H1 (cell line): ENCODE measurements around the gene NPNT. TPM values are rescaled to one million over a fixed set of nuclear protein-coding genes. Genes with fewer than 3 reads are reported as not detected.

ENCODE experiments used
- BCL11A ChIP-seq, 2 experiments: IDR thresholded peaks; one replicate each; pipeline ENCODE4 v1.6.1; 2011; ENCODE audit warnings: low read depth in 2 of 2, low read length in 2 of 2, mild to moderate bottlenecking in 2 of 2
- JUN ChIP-seq: IDR thresholded peaks from 2 replicates; pipeline ENCODE4 v1.6.1; 2011; ENCODE audit warnings: low read depth, mild to moderate bottlenecking, improper control_type of control experiment, low read length
- POU5F1 ChIP-seq: IDR thresholded peaks from 2 replicates; pipeline ENCODE4 v1.6.1; 2011; ENCODE audit warnings: low read depth, mild to moderate bottlenecking, low read length, moderate library complexity
- RAD21 ChIP-seq, 2 experiments: IDR thresholded peaks in 1 of 2; conservative IDR thresholded peaks in 1 of 2; 2 replicates each; pipeline ENCODE4 v1.6.1; 2011; ENCODE audit warnings: low read depth in 2 of 2, low read length in 2 of 2, improper control_type of control experiment in 1 of 2, inconsistent platforms in 1 of 2, mild to moderate bottlenecking in 1 of 2, moderate library complexity in 1 of 2
- polyA plus RNA-seq, 7 experiments: library from polyadenylated mRNA; depleted of rRNA in 3 of 7; stranded (reverse) in 5 of 7; unstranded in 2 of 7; fragments of >200 nt in 5 of 7; fragments of 200-250 nt in 2 of 7; gene quantifications; 1 replicate in 5 of 7; 2 replicates in 1 of 7; 4 replicates in 1 of 7; pipeline versions ENCODE4 v1.2.1 to v1.2.3, GENCODE V29; 2011 to 2013; ENCODE audit warnings: missing spikeins in 2 of 7, mixed read lengths in 2 of 7
- total RNA-seq: library from RNA; stranded (reverse); fragmentation: NEBNext Ultra II Directional; extraction: Animal tissue kit (Norgen Biotek cat#: 25700); gene quantifications from 2 replicates; pipeline ENCODE4 v1.2.1, GENCODE V29; 2021
- TF ChIP-seq, protein P1 (sequence below): fragments of 300-600 bp; sonication (generic); IDR thresholded peaks from 2 replicates; pipeline ENCODE4 v1.7.1; 2012; ENCODE audit warnings: low read length, moderate library complexity, mild to moderate bottlenecking, inconsistent platforms; ENCODE audit not compliant: insufficient replicate concordance

Gene NPNT
- total and polyA plus RNA-seq, 2 of the 8 experiments (the other 6 are each of a cell fraction or from before 2014, with no cell fraction given) = 0.24 to 0.97 TPM

DNA sequence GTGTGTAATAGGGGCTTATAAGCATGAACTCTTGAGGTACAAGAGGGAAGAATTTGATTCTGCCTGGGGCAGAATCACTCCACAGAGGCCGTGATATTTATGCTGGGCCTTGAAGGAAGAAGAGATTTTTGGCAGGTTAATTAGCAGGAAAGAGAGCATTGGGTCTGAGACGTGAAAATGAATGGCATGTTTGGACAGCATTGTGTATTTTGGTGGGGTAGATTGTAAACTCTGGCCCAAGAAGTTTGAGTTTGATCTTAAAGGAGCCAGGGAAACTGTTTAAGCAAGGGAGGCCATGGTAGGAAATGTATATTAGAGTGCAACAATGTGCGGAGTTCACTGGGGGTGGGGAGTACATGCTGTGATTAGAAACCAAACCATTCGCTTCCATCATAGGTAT, 62.4 kb downstream of the NPNT start (continued):
- TF ChIP-seq JUN (no peak), RAD21 (IDR thresholded peaks at IDR 0.05 in 1 of 2, conservative IDR thresholded peaks at IDR 0.05 in 1 of 2; ENCODE audit: low read depth in 2 of 2, low read length in 2 of 2) (no peak), POU5F1 (no peak), BCL11A (IDR thresholded peaks at IDR 0.05; ENCODE audit: low read depth in 2 of 2, low read length in 2 of 2) (no peak)
- TF ChIP-seq, protein P1, sequence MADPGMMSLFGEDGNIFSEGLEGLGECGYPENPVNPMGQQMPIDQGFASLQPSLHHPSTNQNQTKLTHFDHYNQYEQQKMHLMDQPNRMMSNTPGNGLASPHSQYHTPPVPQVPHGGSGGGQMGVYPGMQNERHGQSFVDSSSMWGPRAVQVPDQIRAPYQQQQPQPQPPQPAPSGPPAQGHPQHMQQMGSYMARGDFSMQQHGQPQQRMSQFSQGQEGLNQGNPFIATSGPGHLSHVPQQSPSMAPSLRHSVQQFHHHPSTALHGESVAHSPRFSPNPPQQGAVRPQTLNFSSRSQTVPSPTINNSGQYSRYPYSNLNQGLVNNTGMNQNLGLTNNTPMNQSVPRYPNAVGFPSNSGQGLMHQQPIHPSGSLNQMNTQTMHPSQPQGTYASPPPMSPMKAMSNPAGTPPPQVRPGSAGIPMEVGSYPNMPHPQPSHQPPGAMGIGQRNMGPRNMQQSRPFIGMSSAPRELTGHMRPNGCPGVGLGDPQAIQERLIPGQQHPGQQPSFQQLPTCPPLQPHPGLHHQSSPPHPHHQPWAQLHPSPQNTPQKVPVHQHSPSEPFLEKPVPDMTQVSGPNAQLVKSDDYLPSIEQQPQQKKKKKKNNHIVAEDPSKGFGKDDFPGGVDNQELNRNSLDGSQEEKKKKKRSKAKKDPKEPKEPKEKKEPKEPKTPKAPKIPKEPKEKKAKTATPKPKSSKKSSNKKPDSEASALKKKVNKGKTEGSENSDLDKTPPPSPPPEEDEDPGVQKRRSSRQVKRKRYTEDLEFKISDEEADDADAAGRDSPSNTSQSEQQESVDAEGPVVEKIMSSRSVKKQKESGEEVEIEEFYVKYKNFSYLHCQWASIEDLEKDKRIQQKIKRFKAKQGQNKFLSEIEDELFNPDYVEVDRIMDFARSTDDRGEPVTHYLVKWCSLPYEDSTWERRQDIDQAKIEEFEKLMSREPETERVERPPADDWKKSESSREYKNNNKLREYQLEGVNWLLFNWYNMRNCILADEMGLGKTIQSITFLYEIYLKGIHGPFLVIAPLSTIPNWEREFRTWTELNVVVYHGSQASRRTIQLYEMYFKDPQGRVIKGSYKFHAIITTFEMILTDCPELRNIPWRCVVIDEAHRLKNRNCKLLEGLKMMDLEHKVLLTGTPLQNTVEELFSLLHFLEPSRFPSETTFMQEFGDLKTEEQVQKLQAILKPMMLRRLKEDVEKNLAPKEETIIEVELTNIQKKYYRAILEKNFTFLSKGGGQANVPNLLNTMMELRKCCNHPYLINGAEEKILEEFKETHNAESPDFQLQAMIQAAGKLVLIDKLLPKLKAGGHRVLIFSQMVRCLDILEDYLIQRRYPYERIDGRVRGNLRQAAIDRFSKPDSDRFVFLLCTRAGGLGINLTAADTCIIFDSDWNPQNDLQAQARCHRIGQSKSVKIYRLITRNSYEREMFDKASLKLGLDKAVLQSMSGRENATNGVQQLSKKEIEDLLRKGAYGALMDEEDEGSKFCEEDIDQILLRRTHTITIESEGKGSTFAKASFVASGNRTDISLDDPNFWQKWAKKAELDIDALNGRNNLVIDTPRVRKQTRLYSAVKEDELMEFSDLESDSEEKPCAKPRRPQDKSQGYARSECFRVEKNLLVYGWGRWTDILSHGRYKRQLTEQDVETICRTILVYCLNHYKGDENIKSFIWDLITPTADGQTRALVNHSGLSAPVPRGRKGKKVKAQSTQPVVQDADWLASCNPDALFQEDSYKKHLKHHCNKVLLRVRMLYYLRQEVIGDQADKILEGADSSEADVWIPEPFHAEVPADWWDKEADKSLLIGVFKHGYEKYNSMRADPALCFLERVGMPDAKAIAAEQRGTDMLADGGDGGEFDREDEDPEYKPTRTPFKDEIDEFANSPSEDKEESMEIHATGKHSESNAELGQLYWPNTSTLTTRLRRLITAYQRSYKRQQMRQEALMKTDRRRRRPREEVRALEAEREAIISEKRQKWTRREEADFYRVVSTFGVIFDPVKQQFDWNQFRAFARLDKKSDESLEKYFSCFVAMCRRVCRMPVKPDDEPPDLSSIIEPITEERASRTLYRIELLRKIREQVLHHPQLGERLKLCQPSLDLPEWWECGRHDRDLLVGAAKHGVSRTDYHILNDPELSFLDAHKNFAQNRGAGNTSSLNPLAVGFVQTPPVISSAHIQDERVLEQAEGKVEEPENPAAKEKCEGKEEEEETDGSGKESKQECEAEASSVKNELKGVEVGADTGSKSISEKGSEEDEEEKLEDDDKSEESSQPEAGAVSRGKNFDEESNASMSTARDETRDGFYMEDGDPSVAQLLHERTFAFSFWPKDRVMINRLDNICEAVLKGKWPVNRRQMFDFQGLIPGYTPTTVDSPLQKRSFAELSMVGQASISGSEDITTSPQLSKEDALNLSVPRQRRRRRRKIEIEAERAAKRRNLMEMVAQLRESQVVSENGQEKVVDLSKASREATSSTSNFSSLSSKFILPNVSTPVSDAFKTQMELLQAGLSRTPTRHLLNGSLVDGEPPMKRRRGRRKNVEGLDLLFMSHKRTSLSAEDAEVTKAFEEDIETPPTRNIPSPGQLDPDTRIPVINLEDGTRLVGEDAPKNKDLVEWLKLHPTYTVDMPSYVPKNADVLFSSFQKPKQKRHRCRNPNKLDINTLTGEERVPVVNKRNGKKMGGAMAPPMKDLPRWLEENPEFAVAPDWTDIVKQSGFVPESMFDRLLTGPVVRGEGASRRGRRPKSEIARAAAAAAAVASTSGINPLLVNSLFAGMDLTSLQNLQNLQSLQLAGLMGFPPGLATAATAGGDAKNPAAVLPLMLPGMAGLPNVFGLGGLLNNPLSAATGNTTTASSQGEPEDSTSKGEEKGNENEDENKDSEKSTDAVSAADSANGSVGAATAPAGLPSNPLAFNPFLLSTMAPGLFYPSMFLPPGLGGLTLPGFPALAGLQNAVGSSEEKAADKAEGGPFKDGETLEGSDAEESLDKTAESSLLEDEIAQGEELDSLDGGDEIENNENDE = no peak
